Progenitor cell of endocrine pancreas (in vitro differentiated cells): Measurements from ENCODE around the gene GNAI2. TPM values are rescaled to one million over a fixed set of nuclear protein-coding genes. Genes with fewer than 3 reads are reported as not detected.

ENCODE experiments used
- DNase-seq: peaks from one replicate; pipeline ENCODE4 v3.0.0; 2021; ENCODE audit warnings: low spot score; ENCODE audit not compliant: unreplicated experiment
- H3K27ac Mint-ChIP-seq: 2 replicates; pipeline ENCODE4 v1.8.0; 2021; ENCODE audit warnings: mild to moderate bottlenecking, moderate library complexity, mixed read lengths
- H3K27me3 Mint-ChIP-seq: 2 replicates; pipeline ENCODE4 v1.8.0; 2021; ENCODE audit warnings: mixed read lengths
- H3K36me3 Mint-ChIP-seq: 2 replicates; pipeline ENCODE4 v1.8.0; 2022; ENCODE audit warnings: mixed read lengths; ENCODE audit not compliant: insufficient read depth
- H3K4me1 Mint-ChIP-seq: 2 replicates; pipeline ENCODE4 v1.8.0; 2021; ENCODE audit warnings: low read depth, mixed read lengths
- H3K4me3 Mint-ChIP-seq: 2 replicates; pipeline ENCODE4 v1.8.0; 2021; ENCODE audit warnings: low read depth, mild to moderate bottlenecking, moderate library complexity, mixed read lengths
- H3K9me3 Mint-ChIP-seq: 2 replicates; pipeline ENCODE4 v1.8.0; 2021; ENCODE audit warnings: low read depth, mixed read lengths
- total RNA-seq: library from RNA; stranded (reverse); gene quantifications from 2 replicates; pipeline ENCODE4 v1.2.1, GENCODE V29; 2021
- TF ChIP-seq, protein P1 (sequence below): fragments of 200-600 bp; sonication (generic); IDR thresholded peaks from one replicate; pipeline ENCODE4 v1.5.0; 2021; ENCODE audit warnings: antibody characterized with exemption, mild to moderate bottlenecking; ENCODE audit not compliant: unreplicated experiment

The GNAI2 gene
- total RNA-seq, 1 donor from 2014 or later: 171 TPM

DNA sequence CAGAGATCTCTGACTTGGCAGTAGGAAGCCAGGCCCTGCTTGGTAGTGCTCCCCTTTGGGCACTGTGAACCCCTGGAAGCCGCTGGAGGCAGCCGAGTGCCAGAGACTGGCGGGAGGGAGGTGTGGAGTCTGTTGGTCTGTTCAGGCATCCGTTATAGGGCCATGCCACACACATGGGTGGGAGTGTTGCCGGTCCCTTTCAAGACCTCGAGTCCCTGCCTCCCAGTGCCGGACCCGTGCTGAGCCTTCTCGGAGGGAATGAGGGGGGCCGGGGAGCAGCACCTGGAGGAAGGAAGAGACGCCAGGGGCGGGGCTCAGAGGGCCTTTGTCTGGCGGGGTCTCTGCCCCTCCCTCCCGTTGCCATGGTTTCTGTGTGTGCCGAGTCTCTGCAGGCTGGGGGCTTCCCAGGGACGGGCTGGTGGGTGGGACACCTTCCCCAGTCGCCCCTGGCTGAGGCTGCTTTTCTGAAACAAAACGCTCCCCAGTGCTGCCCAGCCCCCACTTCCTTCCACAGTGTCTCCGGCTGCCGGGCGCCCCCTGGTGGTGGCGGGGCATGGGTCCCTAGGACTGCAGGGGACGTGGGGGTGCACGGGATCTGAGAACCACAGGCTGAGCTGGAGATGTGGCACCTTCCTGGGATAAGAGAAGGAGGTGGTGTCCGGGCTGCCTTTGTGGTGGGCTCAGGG, 10.0 kb downstream of the GNAI2 start:
- TF ChIP-seq, protein P1, sequence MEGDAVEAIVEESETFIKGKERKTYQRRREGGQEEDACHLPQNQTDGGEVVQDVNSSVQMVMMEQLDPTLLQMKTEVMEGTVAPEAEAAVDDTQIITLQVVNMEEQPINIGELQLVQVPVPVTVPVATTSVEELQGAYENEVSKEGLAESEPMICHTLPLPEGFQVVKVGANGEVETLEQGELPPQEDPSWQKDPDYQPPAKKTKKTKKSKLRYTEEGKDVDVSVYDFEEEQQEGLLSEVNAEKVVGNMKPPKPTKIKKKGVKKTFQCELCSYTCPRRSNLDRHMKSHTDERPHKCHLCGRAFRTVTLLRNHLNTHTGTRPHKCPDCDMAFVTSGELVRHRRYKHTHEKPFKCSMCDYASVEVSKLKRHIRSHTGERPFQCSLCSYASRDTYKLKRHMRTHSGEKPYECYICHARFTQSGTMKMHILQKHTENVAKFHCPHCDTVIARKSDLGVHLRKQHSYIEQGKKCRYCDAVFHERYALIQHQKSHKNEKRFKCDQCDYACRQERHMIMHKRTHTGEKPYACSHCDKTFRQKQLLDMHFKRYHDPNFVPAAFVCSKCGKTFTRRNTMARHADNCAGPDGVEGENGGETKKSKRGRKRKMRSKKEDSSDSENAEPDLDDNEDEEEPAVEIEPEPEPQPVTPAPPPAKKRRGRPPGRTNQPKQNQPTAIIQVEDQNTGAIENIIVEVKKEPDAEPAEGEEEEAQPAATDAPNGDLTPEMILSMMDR: peak; percentile 99
- Mint-ChIP-seq H3K27me3 (no peaks in the 10 kb centered on the region), H3K27ac (peak overlapping the region; percentile 91), H3K4me1 (peaks cover 30% of the 10 kb centered on the region), H3K4me3 (peak overlapping the region; percentile 37), H3K9me3 (no peaks in the 10 kb centered on the region), H3K36me3 (peaks cover 2% of the 10 kb centered on the region)
- peak; percentile 97 for DNase-seq

DNA sequence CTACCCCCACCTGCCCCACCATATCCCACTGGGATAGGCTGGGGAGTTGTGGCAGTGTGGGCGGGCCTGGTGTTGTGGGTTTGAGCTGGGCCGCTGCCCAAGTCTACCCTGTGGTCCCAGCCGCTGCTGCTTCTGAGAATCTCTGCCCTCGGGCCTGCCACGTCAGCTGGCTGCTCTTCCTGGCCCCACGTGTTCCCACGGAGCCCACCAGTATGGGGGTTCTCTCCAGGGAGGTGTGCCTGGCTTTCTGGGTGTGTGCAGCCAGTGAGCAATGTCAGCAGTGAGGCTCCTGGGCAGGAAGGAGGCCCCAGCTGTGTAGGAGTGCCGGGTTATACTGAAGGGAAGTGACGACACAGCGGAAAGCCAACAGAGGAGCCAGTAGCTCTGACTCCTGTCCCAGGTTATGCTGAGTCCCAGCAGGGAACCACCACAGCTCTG, 10.5 kb downstream of the GNAI2 start:
- no peak for DNase-seq

DNA sequence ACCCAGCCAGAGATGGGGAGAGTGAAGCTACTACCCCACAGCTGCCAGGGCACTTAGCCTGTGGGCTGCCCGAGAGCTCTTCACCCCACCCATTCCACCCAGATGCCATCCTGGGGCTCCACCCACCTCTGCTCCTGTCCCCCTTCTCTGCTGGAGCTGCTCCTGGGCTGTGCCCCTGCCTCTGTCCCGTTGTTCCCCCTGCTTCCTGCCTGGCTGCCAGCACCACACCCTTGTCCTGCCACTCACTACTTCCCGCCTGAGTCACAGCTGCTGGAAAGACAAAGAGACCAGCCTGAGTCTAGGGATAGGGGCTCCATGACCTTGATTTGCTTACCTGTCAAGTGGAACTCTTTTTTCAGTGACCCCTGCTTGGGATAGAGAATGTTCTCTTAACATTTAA, 12.4 kb downstream of the GNAI2 start:
- peak overlapping the region; percentile 78 for H3K27ac Mint-ChIP-seq
- peaks cover 20% of the 10 kb centered on the region for H3K4me1 Mint-ChIP-seq
- no peaks in the 10 kb centered on the region for H3K9me3 Mint-ChIP-seq
- H3K27me3 Mint-ChIP-seq: no peaks in the 10 kb centered on the region
- DNase-seq: no peak
- no peak overlapping the region for H3K4me3 Mint-ChIP-seq
- peaks cover 4% of the 10 kb centered on the region for H3K36me3 Mint-ChIP-seq
- TF ChIP-seq, protein P1: no peak

More for the DNA sequence above, 10.5 kb downstream of the GNAI2 start:
- TF ChIP-seq, protein P1: peak; percentile 5
- Mint-ChIP-seq H3K27ac (peak overlapping the region; percentile 91), H3K27me3 (no peaks in the 10 kb centered on the region), H3K4me3 (peak overlapping the region; percentile 24), H3K4me1 (peaks cover 25% of the 10 kb centered on the region), H3K36me3 (peaks cover 4% of the 10 kb centered on the region), H3K9me3 (no peaks in the 10 kb centered on the region)

DNA sequence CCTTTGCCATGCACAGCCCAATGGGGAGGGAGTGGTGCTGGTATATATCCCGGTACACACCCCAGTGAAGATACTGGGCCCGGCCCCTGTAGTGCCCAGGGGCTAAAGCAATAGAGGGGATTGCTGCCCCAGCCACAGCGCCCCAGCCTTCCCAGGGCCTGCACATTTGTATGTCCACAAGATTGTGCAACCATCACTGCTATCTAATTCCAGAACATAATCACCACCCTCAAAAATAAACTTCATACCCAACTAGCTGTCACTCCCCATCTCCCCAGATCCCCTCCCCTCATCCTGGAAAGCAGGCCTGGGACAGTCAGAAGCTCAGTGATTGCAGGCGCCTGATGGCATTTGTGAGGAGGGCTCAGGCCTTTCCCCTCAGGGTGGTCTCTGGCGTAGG, 13.5 kb downstream of the GNAI2 start:
- Mint-ChIP-seq H3K4me1 (peaks cover 20% of the 10 kb centered on the region), H3K27ac (no peak overlapping the region), H3K4me3 (no peak overlapping the region), H3K27me3 (no peaks in the 10 kb centered on the region), H3K36me3 (peaks cover 2% of the 10 kb centered on the region), H3K9me3 (no peaks in the 10 kb centered on the region)
- DNase-seq: no peak
- TF ChIP-seq, protein P1: no peak

DNA sequence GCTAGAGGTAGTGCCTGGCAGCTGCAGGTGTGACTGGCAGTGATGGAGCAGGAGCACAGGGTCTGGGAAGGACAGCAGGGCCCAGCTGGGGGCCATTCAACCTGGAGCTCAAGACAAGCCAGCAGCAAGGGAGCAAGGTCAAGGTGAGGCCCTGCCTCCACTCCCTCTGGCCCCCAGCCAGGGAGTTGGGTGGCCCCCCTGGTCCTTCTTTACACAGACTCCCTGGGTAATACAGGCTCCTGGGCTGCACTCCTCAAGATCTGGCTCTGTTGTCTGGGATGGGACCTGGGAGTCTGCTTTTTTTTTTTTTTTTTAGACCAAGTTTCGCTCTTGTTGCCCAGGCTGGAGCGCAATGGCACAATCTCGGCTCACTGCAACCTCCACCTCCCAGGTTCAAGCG, 14.5 kb downstream of the GNAI2 start:
- no peaks in the 10 kb centered on the region for H3K27me3 Mint-ChIP-seq
- H3K27ac Mint-ChIP-seq: peak overlapping the region; percentile 26
- no peak for DNase-seq
- H3K36me3 Mint-ChIP-seq: peaks cover 2% of the 10 kb centered on the region
- TF ChIP-seq, protein P1: no peak
- no peaks in the 10 kb centered on the region for H3K9me3 Mint-ChIP-seq
- peaks cover 16% of the 10 kb centered on the region for H3K4me1 Mint-ChIP-seq
- no peak overlapping the region for H3K4me3 Mint-ChIP-seq
